Heart right ventricle (tissue), 16 donors: Measurements from ENCODE around the gene IL37. TPM values are rescaled to one million over a fixed set of nuclear protein-coding genes. Genes with fewer than 3 reads are reported as not detected.

Source experiments
- ATAC-seq, 8 donors: fragments of 200-7000 bp; cut with Tn5 transposase; one replicate each; pipeline ENCODE4 v1.9.1; 2020; ENCODE audit warnings: mild to moderate bottlenecking in 8 of 8, moderate library complexity in 8 of 8, moderate number of reproducible peaks in 1 of 8
- DNase-seq, 2 donors: peaks; one replicate each; pipeline ENCODE4 v3.0.0-alpha.2; 2020
- H3K27ac ChIP-seq, 10 donors: fragments of 200-600 bp; sonication (generic) in 2 of 10; one replicate each; pipeline versions ENCODE4 v1.5.0 to v1.8.0; 2020 to 2022; ENCODE audit warnings: mild to moderate bottlenecking in 3 of 10
- H3K27me3 ChIP-seq, 7 donors: fragments of 200-600 bp; one replicate each; pipeline ENCODE4 v1.8.0; 2021 to 2022; ENCODE audit warnings: mild to moderate bottlenecking in 2 of 7
- H3K36me3 ChIP-seq, 9 donors: fragments of 200-600 bp; sonication (generic) in 1 of 9; one replicate each; pipeline versions ENCODE4 v1.5.0 to v1.8.0; 2020 to 2022; ENCODE audit warnings: mild to moderate bottlenecking in 2 of 9
- H3K4me1 ChIP-seq, 9 donors: fragments of 200-600 bp; sonication (generic) in 1 of 9; one replicate each; pipeline versions ENCODE4 v1.5.0 to v1.8.0; 2020 to 2022; ENCODE audit warnings: mild to moderate bottlenecking in 4 of 9
- H3K4me3 ChIP-seq, 10 donors: fragments of 200-600 bp; sonication (generic) in 2 of 10; one replicate each; pipeline versions ENCODE4 v1.5.0 to v1.8.0; 2020 to 2022; ENCODE audit warnings: mild to moderate bottlenecking in 7 of 10, moderate library complexity in 2 of 10
- H3K9me3 ChIP-seq, 11 donors: fragments of 200-600 bp in 10 of 11; sonication (generic) in 2 of 11; one replicate each; pipeline versions ENCODE4 v1.5.0 to v1.8.0; 2013 to 2022; ENCODE audit warnings: mild to moderate bottlenecking in 2 of 11, control low read depth in 1 of 11, moderate library complexity in 1 of 11
- CTCF ChIP-seq, 9 donors: fragments of 200-600 bp; sonication (generic) in 2 of 9; IDR thresholded peaks; one replicate each; pipeline versions ENCODE4 v1.5.0 to v1.8.0; 2021 to 2022; ENCODE audit warnings: antibody characterized with exemption in 9 of 9, mild to moderate bottlenecking in 5 of 9, moderate library complexity in 1 of 9
- WGBS, 2 donors: extraction: QIAGEN DNeasy Blood & Tissue Kit; methylation state at CpG; one replicate each; pipeline ENCODE4 v1.1.7; 2013; ENCODE audit warnings: inconsistent platforms in 1 of 2; 5-methylcytosine and 5-hydroxymethylcytosine counted together
- intact Hi-C, 10 donors: fragments of 100-400 bp; cut with DNase I; formaldehyde crosslinking; loops; one replicate each; pipeline versions ENCODE4 v1.11.1 to v1.14.2; 2022
- polyA plus RNA-seq, 2 donors: library from polyadenylated mRNA; stranded (reverse); fragments of 200-250 nt; gene quantifications; one replicate each; pipeline ENCODE4 v1.2.3, GENCODE V29; 2013
- total RNA-seq, 10 donors: library from RNA; stranded (reverse); fragmentation: NEBNext Ultra II Directional in 3 of 10; extraction: Animal tissue kit (Norgen Biotek cat#: 25700) in 3 of 10; gene quantifications; one replicate each; pipeline versions ENCODE4 v1.2.1 to v1.2.4, GENCODE V29; 2021 to 2023
- donor health status: Arrhythmogenic right ventricular cardiomyopathy.
- donor health status: ischemic (EF 13 %, LVEDD 7.1; RV severe dilation, severe dysfunction).
- donor health status: healthy with polysubstance abuse.
- donor health status: DM: no; HTN: yes; CAD: no.
- donor health status: DM: no; HTN: no; CAD: no.
- donor health status: ischemic (EF 25% LVEDD 6.9; RV normal size, moderate dysfunction).
- donor health status: ischemic (EF 25% LVEDD 5.7; RV mildly dilated, moderate dysfunction).
- donor health status: healthy.
- donor health status: DM: yes; HTN: yes; CAD: no.
- donor health status: Ischemic cardiomyopathy.
- donor health status: ischemic (EF 35%, LVEDD 5.7; RV mildly dilated, moderate dysfunction).
- donor health status: nonischemic (EF 11% LVEDD 7.7; RV severe dilation, severe dysfunction).
- donor health status: DM: yes; HTN: yes; CAD: no.
- donor health status: PGD.
- donor health status: ischemic (EF 29% LVEDD 5.4; RV normal size, mild dysfunction).
- donor health status: nonischemic (EF 23%, LVEDD 6.1; RV moderate dilation, normal function).

The IL37 gene
- total and polyA plus RNA-seq, 12 donors = not detected

DNA sequence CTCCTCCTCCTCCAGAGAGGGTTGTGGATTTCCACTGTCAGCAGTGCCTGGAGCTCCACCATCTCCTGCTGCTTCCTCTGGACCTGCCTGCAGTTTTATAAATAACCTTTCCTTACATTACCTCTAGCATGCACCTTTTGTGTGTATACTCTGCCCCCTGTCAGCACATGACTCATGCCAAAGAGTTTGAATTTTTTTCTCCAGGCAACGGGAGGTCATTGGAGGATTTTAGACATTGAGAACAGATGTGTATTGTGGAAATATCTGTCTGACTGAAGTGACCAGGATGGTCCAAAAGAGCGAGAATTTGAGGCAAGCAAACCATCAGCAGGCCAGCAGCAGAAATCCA, 31.7 kb downstream of the IL37 start:
- Histone ChIP-seq H3K27ac (no peak overlapping the region), H3K9me3 (peaks cover 0 to 33% (median 15%) of the 10 kb centered on the region in 11 donors), H3K4me1 (no peaks in the 10 kb centered on the region), H3K4me3 (no peak overlapping the region), H3K36me3 (no peaks in the 10 kb centered on the region), H3K27me3 (peaks cover 0 to 22% (median 0%) of the 10 kb centered on the region in 7 donors)
- DNase-seq = no peak
- intact Hi-C loops = loop anchor here in 6 of 10 donors (5.0 kb wide), 2 partner anchors 190 to 195 kb away; no protein-coding TSS in a partner anchor
- 57 to 66% methylated on average over 2 of the region's 2 CpGs for WGBS, 2 donors
- no peak for TF ChIP-seq CTCF (IDR thresholded peaks at IDR 0.05)
- no peak for ATAC-seq

DNA sequence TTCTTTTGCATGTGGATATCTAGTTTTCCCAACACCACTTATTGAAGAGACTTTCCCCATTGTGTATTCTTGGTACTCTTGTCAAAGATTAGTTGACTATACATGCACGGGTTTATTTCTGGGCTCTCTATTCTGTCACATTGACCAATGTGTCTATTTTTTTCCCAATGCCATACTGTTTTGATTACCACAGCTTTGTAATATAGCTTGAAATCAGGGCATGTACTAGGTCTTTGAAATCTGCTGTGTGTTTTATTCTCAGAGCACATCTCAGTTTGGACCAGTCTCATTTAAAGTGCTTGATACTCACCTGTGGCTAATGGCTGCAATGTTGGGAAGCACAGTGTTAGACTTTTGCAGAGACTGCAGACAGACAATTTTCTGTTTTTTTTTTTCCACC, 34.0 kb downstream of the IL37 start:
- no peak for TF ChIP-seq CTCF (IDR thresholded peaks at IDR 0.05)
- intact Hi-C loops = loop anchor here in 6 of 10 donors (5.0 kb wide), 2 partner anchors 193 to 198 kb away; no protein-coding TSS in a partner anchor
- Histone ChIP-seq H3K4me1 (no peaks in the 10 kb centered on the region), H3K27ac (no peak overlapping the region), H3K9me3 (peaks cover 0 to 34% (median 16%) of the 10 kb centered on the region in 11 donors), H3K27me3 (peaks cover 0 to 29% (median 10%) of the 10 kb centered on the region in 7 donors), H3K36me3 (no peaks in the 10 kb centered on the region), H3K4me3 (no peak overlapping the region)
- ATAC-seq = no peak
- WGBS, 2 donors = 73 to 91% methylated on average over 1 of the region's 1 CpG
- DNase-seq = no peak

GRCh38 chr2:112946086-112946485, 35.1 kb downstream of the IL37 start:
- WGBS, 2 donors = 79 to 83% methylated on average over 2 of the region's 2 CpGs
- ATAC-seq (no peak), DNase-seq (no peak)
- no peak for TF ChIP-seq CTCF (IDR thresholded peaks at IDR 0.05)
- no peaks in the 10 kb centered on the region for H3K36me3 ChIP-seq
- no peak overlapping the region for H3K27ac ChIP-seq
- intact Hi-C loops = no loop called here
- no peaks in the 10 kb centered on the region for H3K4me1 ChIP-seq
- H3K27me3 ChIP-seq = peaks cover 0 to 35% (median 13%) of the 10 kb centered on the region in 7 donors
- no peak overlapping the region for H3K4me3 ChIP-seq
- H3K9me3 ChIP-seq = peaks cover 0 to 34% (median 16%) of the 10 kb centered on the region in 11 donors

GRCh38 chr2:112947374-112947773, 36.4 kb downstream of the IL37 start:
- Histone ChIP-seq H3K36me3 (no peaks in the 10 kb centered on the region), H3K27ac (no peak overlapping the region), H3K9me3 (peaks cover 0 to 34% (median 16%) of the 10 kb centered on the region in 11 donors), H3K4me3 (no peak overlapping the region), H3K4me1 (no peaks in the 10 kb centered on the region), H3K27me3 (peaks cover 0 to 42% (median 16%) of the 10 kb centered on the region in 7 donors)
- WGBS, 2 donors = 35 to 44% methylated on average over 2 of the region's 2 CpGs
- ATAC-seq (no peak), DNase-seq (no peak)
- intact Hi-C loops = no loop called here
- TF ChIP-seq CTCF (IDR thresholded peaks at IDR 0.05) = no peak
